Common myeloid progenitor, CD34-positive (primary cell): ENCODE data around the gene BEGAIN.

ENCODE experiments used
- CTCF ChIA-PET: fragments of 350-600 bp; sonication (Branson Sonifier 250); formaldehyde crosslinking; loops from one replicate; lab custom pipeline; 2021; ENCODE audit warnings: antibody characterized with exemption; lab: Charles Lee
- POLR2A ChIA-PET: fragments of 350-600 bp; sonication (Branson Sonifier 250); formaldehyde crosslinking; loops from one replicate; lab custom pipeline; 2021; ENCODE audit warnings: antibody characterized with exemption; lab: Charles Lee
- DNase-seq, 3 donors: peaks; one replicate each; pipeline versions ENCODE4 v3.0.0 to v3.0.0-alpha.2; 2013
- H3K27ac ChIP-seq, 2 experiments: 1 replicate in 1 of 2; 2 replicates in 1 of 2; pipeline ENCODE4 v1.7.0; 2013; ENCODE audit warnings: inconsistent platforms in 2 of 2, low read length in 2 of 2, mild to moderate bottlenecking in 2 of 2, low read depth in 1 of 2, moderate library complexity in 1 of 2; ENCODE audit not compliant: severe bottlenecking in 2 of 2, insufficient read depth in 1 of 2, poor library complexity in 1 of 2
- H3K27me3 ChIP-seq, 5 experiments: replicated peaks in 2 of 5; 1 replicate in 3 of 5; 2 replicates in 2 of 5; pipeline versions ENCODE4 v1.6.1 to v1.7.0; 2013; ENCODE audit warnings: low read length in 4 of 5, mild to moderate bottlenecking in 2 of 5, moderate library complexity in 2 of 5, inconsistent platforms in 1 of 5; ENCODE audit not compliant: insufficient read depth in 5 of 5, control insufficient read depth in 4 of 5
- H3K36me3 ChIP-seq, 4 experiments: 1 replicate in 2 of 4; 2 replicates in 2 of 4; pipeline versions ENCODE4 v1.6.1 to v1.7.0; 2013; ENCODE audit warnings: low read length in 3 of 4, control low read depth in 1 of 4, mild to moderate bottlenecking in 1 of 4; ENCODE audit not compliant: control insufficient read depth in 4 of 4, insufficient read depth in 4 of 4
- H3K4me1 ChIP-seq, 4 experiments: 1 replicate in 3 of 4; 2 replicates in 1 of 4; pipeline versions ENCODE4 v1.6.1 to v1.7.1; 2013; ENCODE audit warnings: low read length in 3 of 4, mild to moderate bottlenecking in 3 of 4, control low read depth in 1 of 4, inconsistent platforms in 1 of 4, moderate library complexity in 1 of 4; ENCODE audit not compliant: control insufficient read depth in 4 of 4, insufficient read depth in 4 of 4; ENCODE audit errors: control extremely low read depth in 1 of 4
- H3K4me3 ChIP-seq, 7 experiments: 1 replicate in 4 of 7; 2 replicates in 3 of 7; pipeline versions ENCODE4 v1.5.1 to v1.7.0; 2013; ENCODE audit warnings: mild to moderate bottlenecking in 7 of 7, low read length in 6 of 7, moderate library complexity in 6 of 7, inconsistent platforms in 2 of 7, low read depth in 2 of 7, control low read depth in 1 of 7; ENCODE audit not compliant: insufficient read depth in 4 of 7, control insufficient read depth in 1 of 7; ENCODE audit errors: extremely low read depth in 1 of 7
- H3K9me3 ChIP-seq, 5 experiments: 1 replicate in 4 of 5; 2 replicates in 1 of 5; pipeline versions ENCODE4 v1.6.1 to v1.7.1; 2013; ENCODE audit warnings: low read length in 4 of 5, mild to moderate bottlenecking in 2 of 5, inconsistent platforms in 1 of 5, low read depth in 1 of 5, moderate library complexity in 1 of 5; ENCODE audit not compliant: control insufficient read depth in 4 of 5, insufficient read depth in 2 of 5; ENCODE audit errors: control extremely low read depth in 1 of 5
- WGBS: methylation state at CpG from one replicate; pipeline ENCODE4 v1.1.5; 2013; ENCODE audit not compliant: insufficient coverage; 5-methylcytosine and 5-hydroxymethylcytosine counted together

The BEGAIN gene

GRCh38 chr14:100620255-100621100, 33.3 kb upstream of the BEGAIN start:
- Histone ChIP-seq H3K36me3 (no peaks in the 10 kb centered on the region), H3K27ac (no peak overlapping the region), H3K4me3 (no peak overlapping the region), H3K27me3 (no peaks in the 10 kb centered on the region), H3K9me3 (no peaks in the 10 kb centered on the region), H3K4me1 (peaks cover 10 to 49% (median 34%) of the 10 kb centered on the region in 4 experiments)
- POLR2A ChIA-PET: interaction anchor here (1.0 kb wide), 1 partner anchor 237 kb away, joined by 3 read pairs; no protein-coding TSS in a partner anchor
- DNase-seq: no peak
- CTCF ChIA-PET: interaction anchor here (0.6 to 4.7 kb wide), 3 partner anchors 17 to 33 kb away, joined by 3 to 21 read pairs (median 3); no protein-coding TSS in a partner anchor
- WGBS: 88% methylated on average over 7 of the region's 18 CpGs

DNA sequence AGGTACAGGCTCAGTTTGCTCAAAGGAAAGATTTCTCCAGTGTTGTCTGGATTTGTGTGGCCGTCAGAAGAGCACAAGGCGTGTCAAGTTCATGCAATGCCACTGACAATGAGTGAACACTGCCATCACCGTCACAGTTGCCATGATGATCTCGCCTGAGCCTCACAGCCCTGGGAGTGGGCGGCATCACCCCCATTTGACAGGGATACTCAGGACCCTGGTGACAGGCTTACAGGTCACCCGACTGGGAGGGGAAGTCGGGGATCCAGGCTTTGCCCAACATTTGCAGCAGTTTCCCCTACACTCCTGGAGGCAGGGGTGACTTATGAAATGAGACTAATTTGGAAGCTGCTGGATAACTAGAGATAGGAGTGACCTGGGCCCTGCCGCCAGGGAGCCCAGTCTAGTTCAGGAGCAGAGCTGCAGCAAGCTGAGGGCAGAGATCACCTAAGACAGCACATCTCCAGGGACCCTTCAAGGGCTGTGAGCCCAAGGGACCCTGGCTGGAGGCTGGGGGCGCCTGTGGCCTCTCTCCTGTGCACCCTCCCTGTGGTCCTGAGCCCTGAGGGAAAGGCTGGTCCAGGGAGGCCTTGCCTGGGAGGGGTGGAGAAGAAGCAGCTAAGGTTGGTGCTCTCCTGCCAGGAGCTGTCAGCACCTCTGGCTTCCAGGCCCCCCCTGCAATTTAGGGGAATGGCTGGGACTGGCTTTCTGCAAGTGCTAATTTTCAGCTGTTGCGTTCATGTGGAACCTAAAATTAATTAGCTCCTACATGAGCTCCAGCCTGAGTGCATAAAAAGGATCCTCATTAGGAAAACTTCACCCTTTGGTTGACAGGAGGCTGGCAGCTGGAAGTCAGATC, 32.4 kb upstream of the BEGAIN start:
- WGBS: over 99% methylated on average over 8 of the region's 10 CpGs
- no peak overlapping the region for H3K4me3 ChIP-seq
- ChIA-PET POLR2A (interaction anchor here (0.6 to 1.0 kb wide), 2 partner anchors 236 to 618 kb away, joined by 3 read pairs; no protein-coding TSS in a partner anchor), CTCF (interaction anchor here (0.6 to 4.7 kb wide), 5 partner anchors 10 to 34 kb away, joined by 3 to 21 read pairs (median 5); no protein-coding TSS in a partner anchor)
- H3K9me3 ChIP-seq: no peaks in the 10 kb centered on the region
- no peaks in the 10 kb centered on the region for H3K36me3 ChIP-seq
- H3K27ac ChIP-seq: no peak overlapping the region
- no peaks in the 10 kb centered on the region for H3K27me3 ChIP-seq
- peaks cover 10 to 49% (median 34%) of the 10 kb centered on the region in 4 experiments for H3K4me1 ChIP-seq
- no peak for DNase-seq

DNA sequence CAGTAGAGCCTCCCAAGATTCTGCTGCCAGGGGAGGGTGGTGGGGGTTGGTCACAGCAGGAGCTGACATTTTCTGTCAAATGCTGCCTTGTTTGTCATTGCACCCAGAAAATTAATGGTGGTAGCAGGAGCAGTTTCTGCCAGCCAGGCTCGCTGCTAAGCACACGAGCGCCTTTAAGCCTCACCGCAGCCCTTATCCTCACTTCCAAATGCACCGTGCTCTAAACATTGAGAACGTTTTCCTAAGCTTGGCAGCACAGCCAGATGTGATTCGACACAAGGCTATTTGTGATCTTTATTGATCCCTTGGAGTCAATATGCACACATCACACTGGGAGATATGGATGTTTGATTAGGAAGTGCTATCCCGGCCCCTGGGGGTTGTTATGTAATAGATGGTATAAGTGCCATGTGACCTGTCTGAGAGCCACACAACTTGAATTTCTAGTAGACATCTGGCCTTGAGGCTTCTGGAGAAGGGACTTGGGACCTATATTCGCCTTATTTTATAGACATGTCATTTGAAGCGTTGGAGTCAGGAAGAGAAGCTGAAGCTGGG, 31.6 kb upstream of the BEGAIN start:
- ChIA-PET POLR2A (no interaction called here), CTCF (interaction anchor here (1.0 to 4.7 kb wide), 5 partner anchors 11 to 180 kb away, joined by 3 to 21 read pairs (median 5); no protein-coding TSS in a partner anchor)
- H3K27me3 ChIP-seq: no peaks in the 10 kb centered on the region
- no peaks in the 10 kb centered on the region for H3K36me3 ChIP-seq
- 93% methylated on average over 2 of the region's 10 CpGs for WGBS
- no peak overlapping the region for H3K27ac ChIP-seq
- H3K9me3 ChIP-seq: no peaks in the 10 kb centered on the region
- peak overlapping the region in 2 of 7 experiments; percentile 14 to 15 for H3K4me3 ChIP-seq
- no peak for DNase-seq
- peaks cover 10 to 49% (median 34%) of the 10 kb centered on the region in 4 experiments for H3K4me1 ChIP-seq

DNA sequence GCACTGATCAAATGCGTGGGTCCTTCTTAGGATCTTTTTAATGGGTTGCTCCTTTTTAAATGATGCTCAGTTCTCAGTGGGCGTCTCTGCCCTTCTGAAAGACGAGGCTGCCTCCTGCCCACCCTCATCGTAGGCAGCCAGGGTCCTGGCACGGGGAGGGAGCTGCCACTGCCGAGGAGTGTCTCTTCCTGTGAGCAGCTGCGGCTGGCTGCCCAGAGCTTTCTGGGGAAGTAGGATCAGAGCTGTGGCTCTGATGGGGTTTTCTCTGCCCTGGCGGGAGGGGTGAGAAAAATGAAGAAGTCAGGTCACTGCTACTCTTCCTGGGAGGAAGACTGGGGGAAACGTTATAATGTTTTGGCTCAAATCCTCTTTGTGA, 31.1 kb upstream of the BEGAIN start:
- no peaks in the 10 kb centered on the region for H3K27me3 ChIP-seq
- H3K9me3 ChIP-seq: no peaks in the 10 kb centered on the region
- peak; percentile 39 to 79 (median 77) for DNase-seq
- H3K36me3 ChIP-seq: no peaks in the 10 kb centered on the region
- peak overlapping the region in 2 of 7 experiments; percentile 14 to 15 for H3K4me3 ChIP-seq
- POLR2A ChIA-PET: no interaction called here
- H3K27ac ChIP-seq: no peak overlapping the region
- CTCF ChIA-PET: interaction anchor here (0.6 to 4.7 kb wide), 8 partner anchors 12 to 180 kb away, joined by 3 to 21 read pairs (median 5); no protein-coding TSS in a partner anchor
- H3K4me1 ChIP-seq: peaks cover 10 to 49% (median 34%) of the 10 kb centered on the region in 4 experiments
- 0% methylated on average over 8 of the region's 9 CpGs for WGBS

DNA sequence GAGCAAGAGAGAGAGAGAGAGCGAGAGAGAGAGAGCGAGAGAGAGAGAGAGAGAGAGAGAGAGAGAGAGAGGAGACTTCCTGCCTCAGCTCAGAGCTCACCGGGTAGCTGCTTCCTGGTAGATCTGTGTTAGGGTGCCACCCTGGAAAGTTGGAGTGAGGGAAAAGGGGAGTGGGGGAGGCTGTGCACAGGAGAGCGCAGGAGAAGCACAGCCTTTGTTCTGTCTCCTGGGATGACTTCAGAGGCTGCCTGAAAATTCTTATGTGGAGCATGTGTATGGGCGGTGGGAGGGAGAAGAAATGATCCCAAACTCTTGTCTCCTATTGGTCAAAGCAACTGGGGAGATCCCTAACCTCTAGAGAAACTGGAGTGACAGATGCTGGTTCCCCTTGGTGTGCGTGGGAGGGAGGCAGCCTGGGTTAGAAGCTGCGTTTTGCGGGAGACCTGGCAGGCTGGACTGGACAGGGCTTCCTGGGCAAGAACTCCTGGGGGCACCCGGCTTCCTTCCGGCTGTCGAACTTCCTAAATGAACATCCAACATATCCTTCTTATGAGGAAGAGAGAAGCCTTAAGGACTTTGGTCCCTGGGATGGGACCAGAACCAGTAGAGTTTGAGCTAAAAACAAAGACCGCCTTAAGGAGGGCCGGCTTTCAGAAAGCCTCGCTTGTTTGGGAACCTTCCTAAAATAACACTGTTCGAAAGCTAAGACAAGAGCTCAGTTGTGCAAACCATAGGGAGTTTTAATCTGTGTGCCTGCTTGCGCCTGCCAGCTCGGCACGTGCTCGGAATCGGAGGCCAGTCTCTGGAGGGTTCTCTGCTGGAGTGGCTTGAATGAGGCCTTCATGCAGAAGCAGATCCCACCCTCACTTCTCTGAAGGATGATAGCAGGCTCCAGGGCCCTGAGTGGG, 30.4 kb upstream of the BEGAIN start:
- no peak overlapping the region for H3K27ac ChIP-seq
- no peaks in the 10 kb centered on the region for H3K27me3 ChIP-seq
- no peaks in the 10 kb centered on the region for H3K9me3 ChIP-seq
- H3K4me1 ChIP-seq: peaks cover 10 to 48% (median 34%) of the 10 kb centered on the region in 4 experiments
- peak in 1 of 3 donors; percentile 65 for DNase-seq
- CTCF ChIA-PET: interaction anchor here (0.6 to 4.7 kb wide), 12 partner anchors 11 to 179 kb away, joined by 3 to 21 read pairs (median 4); no protein-coding TSS in a partner anchor
- 56% methylated on average over 15 of the region's 20 CpGs for WGBS
- H3K36me3 ChIP-seq: no peaks in the 10 kb centered on the region
- POLR2A ChIA-PET: interaction anchor here (0.6 kb wide), 2 partner anchors 9 to 26 kb away, joined by 3 to 11 read pairs; no protein-coding TSS in a partner anchor
- no peak overlapping the region for H3K4me3 ChIP-seq
